GM12878 (cell line): ENCODE data around the gene GALNT16. TPM values are rescaled to one million over a fixed set of nuclear protein-coding genes. Genes with fewer than 3 reads are reported as not detected.

Experiments used
- DPF2 ChIP-seq: fragments of 450-650 bp; IDR thresholded peaks from 2 replicates; pipeline ENCODE4 v1.6.1; 2017; ENCODE audit warnings: mild to moderate bottlenecking
- EED ChIP-seq: sonication (generic); IDR thresholded peaks from 2 replicates; pipeline ENCODE4 v1.6.1; 2016; ENCODE audit warnings: antibody characterized with exemption, low read depth
- EGR1 ChIP-seq, 2 experiments: IDR thresholded peaks; 1 replicate in 1 of 2; 2 replicates in 1 of 2; pipeline ENCODE4 v1.6.1; 2011 to 2012; ENCODE audit warnings: low read depth in 2 of 2, low read length in 2 of 2, borderline replicate concordance in 1 of 2, mild to moderate bottlenecking in 1 of 2, moderate library complexity in 1 of 2
- EP300 ChIP-seq, 2 experiments: fragments of 150-350 bp in 1 of 2; IDR thresholded peaks; 2 replicates each; pipeline ENCODE4 v1.6.1; 2011 to 2012; ENCODE audit warnings: low read depth in 2 of 2, low read length in 2 of 2, borderline replicate concordance in 1 of 2, improper control_type of control experiment in 1 of 2, inconsistent platforms in 1 of 2; ENCODE audit not compliant: control insufficient read depth in 1 of 2
- NFYB ChIP-seq: IDR thresholded peaks from 2 replicates; pipeline ENCODE4 v1.6.1; 2011; ENCODE audit warnings: low read depth, mild to moderate bottlenecking, low read length, improper control_type of control experiment, moderate library complexity; ENCODE audit not compliant: insufficient read depth
- POLR2AphosphoS5 ChIP-seq: IDR thresholded peaks from 2 replicates; pipeline ENCODE4 v1.6.1; 2011; ENCODE audit warnings: mild to moderate bottlenecking, low read length, inconsistent platforms
- POU2F2 ChIP-seq: IDR thresholded peaks from 3 replicates; pipeline ENCODE4 v1.6.1; 2011; ENCODE audit warnings: low read depth, mild to moderate bottlenecking, low read length, borderline replicate concordance
- RB1 ChIP-seq: fragments of 450-650 bp; formaldehyde crosslinking; IDR thresholded peaks from 2 replicates; pipeline ENCODE4 v1.6.1; 2017; ENCODE audit warnings: mild to moderate bottlenecking, borderline replicate concordance
- RUNX3 ChIP-seq: IDR thresholded peaks from 2 replicates; pipeline ENCODE4 v1.6.1; 2012; ENCODE audit warnings: low read length, inconsistent platforms
- SMAD1 ChIP-seq: fragments of 450-650 bp; IDR thresholded peaks from 2 replicates; pipeline ENCODE4 v1.6.1; 2018; ENCODE audit warnings: mild to moderate bottlenecking, low read depth; ENCODE audit not compliant: partially characterized antibody
- SMARCA5 ChIP-seq: fragments of 450-650 bp; IDR thresholded peaks from 2 replicates; pipeline ENCODE4 v1.6.1; 2017; ENCODE audit warnings: mild to moderate bottlenecking
- SP1 ChIP-seq: IDR thresholded peaks from one replicate; pipeline ENCODE4 v1.6.1; 2011; ENCODE audit warnings: low read depth, low read length
- SRF ChIP-seq, 2 experiments: IDR thresholded peaks; 2 replicates each; pipeline ENCODE4 v1.6.1; 2011; ENCODE audit warnings: low read depth in 2 of 2, low read length in 2 of 2, mild to moderate bottlenecking in 1 of 2, moderate library complexity in 1 of 2
- SUPT20H ChIP-seq: IDR thresholded peaks from 2 replicates; pipeline ENCODE4 v1.6.1; 2011; ENCODE audit warnings: low read depth, mild to moderate bottlenecking, low read length, moderate library complexity, borderline replicate concordance; ENCODE audit not compliant: control insufficient read depth
- SUZ12 ChIP-seq: fragments of 200-600 bp; sonication (generic); IDR thresholded peaks from one replicate; pipeline ENCODE4 v1.6.1; 2018; ENCODE audit warnings: antibody characterized with exemption, mild to moderate bottlenecking; ENCODE audit not compliant: unreplicated experiment
- TAF1 ChIP-seq: IDR thresholded peaks from 2 replicates; pipeline ENCODE4 v1.6.1; 2011; ENCODE audit warnings: mild to moderate bottlenecking, low read depth, low read length, borderline replicate concordance
- TBL1XR1 ChIP-seq: IDR thresholded peaks from 2 replicates; pipeline ENCODE4 v1.6.1; 2012; ENCODE audit warnings: low read depth, low read length, improper control_type of control experiment
- TCF12 ChIP-seq: IDR thresholded peaks from 2 replicates; pipeline ENCODE4 v1.6.1; 2011; ENCODE audit warnings: low read depth, mild to moderate bottlenecking, low read length
- WRNIP1 ChIP-seq: IDR thresholded peaks from 2 replicates; pipeline ENCODE4 v1.6.1; 2011; ENCODE audit warnings: low read depth, low read length, improper control_type of control experiment, borderline replicate concordance
- ZNF24 ChIP-seq: fragments of 450-650 bp; IDR thresholded peaks from 2 replicates; pipeline ENCODE4 v1.6.1; 2017; ENCODE audit warnings: antibody characterized with exemption, mild to moderate bottlenecking
- polyA plus RNA-seq, 11 experiments: library from polyadenylated mRNA; depleted of rRNA in 4 of 11; unstranded in 6 of 11; stranded (reverse) in 5 of 11; fragments of >200 nt; fragmentation: Nextera tagmentation in 4 of 11; fragmentation: Illumina TruSeq in 1 of 11; extraction: Ambion mirVana in 4 of 11; extraction: Trizol in 1 of 11; gene quantifications; 1 replicate in 1 of 11; 2 replicates in 10 of 11; pipeline versions ENCODE4 v1.2.1 to v1.2.3, GENCODE V29; 2011 to 2016; ENCODE audit warnings: inconsistent platforms in 2 of 11, missing spikeins in 2 of 11, low read depth in 1 of 11
- total RNA-seq, 4 experiments: library from RNA; depleted of rRNA in 3 of 4; stranded (reverse); fragments of >200 nt in 3 of 4; fragmentation: Illumina TruSeq in 1 of 4; extraction: Trizol in 1 of 4; gene quantifications; 2 replicates each; pipeline versions ENCODE4 v1.2.1 to v1.2.3, GENCODE V29; 2013 to 2021
- TF ChIP-seq, protein P1 (sequence below), 3 experiments: IDR thresholded peaks in 2 of 3; conservative IDR thresholded peaks in 1 of 3; 2 replicates each; pipeline ENCODE4 v1.5.1; 2011; ENCODE audit warnings: low read depth in 3 of 3, low read length in 3 of 3, mild to moderate bottlenecking in 3 of 3, control low read depth in 2 of 3, moderate library complexity in 2 of 3, inconsistent platforms in 1 of 3, mixed read lengths in 1 of 3; ENCODE audit not compliant: control insufficient read depth in 2 of 3, insufficient read depth in 1 of 3; ENCODE audit errors: extremely low read depth in 1 of 3
- TF ChIP-seq, protein P2 (sequence below): fragments of 450-650 bp; IDR thresholded peaks from 2 replicates; pipeline ENCODE4 v1.6.1; 2017; ENCODE audit warnings: antibody characterized with exemption, mild to moderate bottlenecking, moderate library complexity
- TF ChIP-seq, protein P3 (sequence below): fragments of 450-650 bp; IDR thresholded peaks from 2 replicates; pipeline ENCODE4 v1.6.1; 2016; ENCODE audit warnings: mild to moderate bottlenecking

The GALNT16 gene
- total and polyA plus RNA-seq, 10 of the 15 experiments (the other 5 are each of a cell fraction or from before 2014, with no cell fraction given) = under 0.01 to 0.08 (median 0.03) TPM; not detected in 3

DNA sequence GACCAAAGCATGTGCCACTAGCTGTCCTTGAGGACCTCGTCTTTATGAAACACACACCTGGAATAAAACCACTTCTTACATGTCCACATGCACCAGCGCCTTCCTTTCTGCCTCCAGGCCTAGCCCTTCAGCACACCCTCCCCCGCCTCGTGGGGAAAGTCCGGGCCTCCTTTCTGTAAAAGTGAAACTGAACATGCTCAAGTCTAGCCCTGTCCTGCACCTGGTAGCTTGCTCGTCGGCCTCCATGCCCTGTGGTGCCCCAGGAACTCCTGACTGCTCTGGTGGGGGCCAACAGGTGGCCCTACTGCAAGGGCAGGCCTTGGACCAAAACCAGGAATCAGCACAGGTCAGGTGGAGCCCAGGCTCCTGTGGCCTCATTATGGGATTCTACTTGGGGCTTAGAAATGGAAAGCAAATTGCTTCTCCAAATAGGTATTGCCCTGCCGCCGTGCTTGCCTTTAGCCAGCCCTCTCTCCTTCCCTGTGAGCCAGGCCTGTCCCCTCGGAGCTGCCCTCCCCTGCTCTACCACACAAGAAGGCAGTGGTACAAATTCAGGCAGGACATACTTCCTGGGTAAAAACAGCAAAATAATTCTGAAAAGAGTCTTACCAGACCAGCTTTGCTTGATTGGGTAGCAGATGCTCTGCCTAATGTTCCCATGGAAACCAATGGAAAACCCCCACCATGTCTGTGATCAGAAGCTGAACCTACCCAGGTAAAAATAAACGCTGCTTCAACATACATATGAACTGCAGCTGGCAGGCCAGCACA, 94.6 kb downstream of the GALNT16 start (continued):
- TF ChIP-seq TBL1XR1 (peak; percentile 66; the same call in 1 of the 2 replicates), EED (peak; percentile 71), RB1 (no peak), RUNX3 (peak; percentile 60), NFYB (peak; percentile 78), TAF1 (peak; percentile 60; the same call in 1 of the 2 replicates), SP1 (peak; percentile 57), SRF (IDR thresholded peaks at IDR 0.05; ENCODE audit: low read depth in 2 of 2, low read length in 2 of 2) (no peak), SUZ12 (no peak), ZNF24 (0 out of 2 replicates have a peak, but pooled peaks have one; percentile 20), POU2F2 (peak; percentile 22; the same call in 1 of the 3 replicates), WRNIP1 (no peak), TCF12 (peak; percentile 93), EP300 (IDR thresholded peaks at IDR 0.05; ENCODE audit: borderline replicate concordance in 1 of 2, control insufficient read depth in 1 of 2, low read depth in 2 of 2, low read length in 2 of 2) (peak; percentile 28 to 58; a peak in 2 of 4 replicates), EGR1 (IDR thresholded peaks at IDR 0.05; ENCODE audit: borderline replicate concordance in 1 of 2, low read depth in 2 of 2, low read length in 2 of 2) (peak in 1 of 2 experiments; percentile 75; a peak in 1 of 3 replicates), SUPT20H (no peak), SMARCA5 (0 out of 2 replicates have a peak, but pooled peaks have one; percentile 36), POLR2AphosphoS5 (peak; percentile 69; the same call in 1 of the 2 replicates), SMAD1 (no peak), DPF2 (peak; percentile 77)
- TF ChIP-seq, protein P1, sequence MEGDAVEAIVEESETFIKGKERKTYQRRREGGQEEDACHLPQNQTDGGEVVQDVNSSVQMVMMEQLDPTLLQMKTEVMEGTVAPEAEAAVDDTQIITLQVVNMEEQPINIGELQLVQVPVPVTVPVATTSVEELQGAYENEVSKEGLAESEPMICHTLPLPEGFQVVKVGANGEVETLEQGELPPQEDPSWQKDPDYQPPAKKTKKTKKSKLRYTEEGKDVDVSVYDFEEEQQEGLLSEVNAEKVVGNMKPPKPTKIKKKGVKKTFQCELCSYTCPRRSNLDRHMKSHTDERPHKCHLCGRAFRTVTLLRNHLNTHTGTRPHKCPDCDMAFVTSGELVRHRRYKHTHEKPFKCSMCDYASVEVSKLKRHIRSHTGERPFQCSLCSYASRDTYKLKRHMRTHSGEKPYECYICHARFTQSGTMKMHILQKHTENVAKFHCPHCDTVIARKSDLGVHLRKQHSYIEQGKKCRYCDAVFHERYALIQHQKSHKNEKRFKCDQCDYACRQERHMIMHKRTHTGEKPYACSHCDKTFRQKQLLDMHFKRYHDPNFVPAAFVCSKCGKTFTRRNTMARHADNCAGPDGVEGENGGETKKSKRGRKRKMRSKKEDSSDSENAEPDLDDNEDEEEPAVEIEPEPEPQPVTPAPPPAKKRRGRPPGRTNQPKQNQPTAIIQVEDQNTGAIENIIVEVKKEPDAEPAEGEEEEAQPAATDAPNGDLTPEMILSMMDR (IDR thresholded peaks at IDR 0.05 in 2 of 3, conservative IDR thresholded peaks at IDR 0.05 in 1 of 3; ENCODE audit: control insufficient read depth in 2 of 3, extremely low read depth in 1 of 3, insufficient read depth in 1 of 3, low read depth in 3 of 3, low read length in 3 of 3) = no peak
- TF ChIP-seq, protein P2, sequence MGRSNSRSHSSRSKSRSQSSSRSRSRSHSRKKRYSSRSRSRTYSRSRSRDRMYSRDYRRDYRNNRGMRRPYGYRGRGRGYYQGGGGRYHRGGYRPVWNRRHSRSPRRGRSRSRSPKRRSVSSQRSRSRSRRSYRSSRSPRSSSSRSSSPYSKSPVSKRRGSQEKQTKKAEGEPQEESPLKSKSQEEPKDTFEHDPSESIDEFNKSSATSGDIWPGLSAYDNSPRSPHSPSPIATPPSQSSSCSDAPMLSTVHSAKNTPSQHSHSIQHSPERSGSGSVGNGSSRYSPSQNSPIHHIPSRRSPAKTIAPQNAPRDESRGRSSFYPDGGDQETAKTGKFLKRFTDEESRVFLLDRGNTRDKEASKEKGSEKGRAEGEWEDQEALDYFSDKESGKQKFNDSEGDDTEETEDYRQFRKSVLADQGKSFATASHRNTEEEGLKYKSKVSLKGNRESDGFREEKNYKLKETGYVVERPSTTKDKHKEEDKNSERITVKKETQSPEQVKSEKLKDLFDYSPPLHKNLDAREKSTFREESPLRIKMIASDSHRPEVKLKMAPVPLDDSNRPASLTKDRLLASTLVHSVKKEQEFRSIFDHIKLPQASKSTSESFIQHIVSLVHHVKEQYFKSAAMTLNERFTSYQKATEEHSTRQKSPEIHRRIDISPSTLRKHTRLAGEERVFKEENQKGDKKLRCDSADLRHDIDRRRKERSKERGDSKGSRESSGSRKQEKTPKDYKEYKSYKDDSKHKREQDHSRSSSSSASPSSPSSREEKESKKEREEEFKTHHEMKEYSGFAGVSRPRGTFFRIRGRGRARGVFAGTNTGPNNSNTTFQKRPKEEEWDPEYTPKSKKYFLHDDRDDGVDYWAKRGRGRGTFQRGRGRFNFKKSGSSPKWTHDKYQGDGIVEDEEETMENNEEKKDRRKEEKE = no peak
- TF ChIP-seq, protein P3, sequence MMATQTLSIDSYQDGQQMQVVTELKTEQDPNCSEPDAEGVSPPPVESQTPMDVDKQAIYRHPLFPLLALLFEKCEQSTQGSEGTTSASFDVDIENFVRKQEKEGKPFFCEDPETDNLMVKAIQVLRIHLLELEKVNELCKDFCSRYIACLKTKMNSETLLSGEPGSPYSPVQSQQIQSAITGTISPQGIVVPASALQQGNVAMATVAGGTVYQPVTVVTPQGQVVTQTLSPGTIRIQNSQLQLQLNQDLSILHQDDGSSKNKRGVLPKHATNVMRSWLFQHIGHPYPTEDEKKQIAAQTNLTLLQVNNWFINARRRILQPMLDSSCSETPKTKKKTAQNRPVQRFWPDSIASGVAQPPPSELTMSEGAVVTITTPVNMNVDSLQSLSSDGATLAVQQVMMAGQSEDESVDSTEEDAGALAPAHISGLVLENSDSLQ = no peak
